AG08395 (cell line): ENCODE results near the gene SNN.

ENCODE experiments used
- DNase-seq: peaks from one replicate; pipeline ENCODE4 v3.0.0; 2012; ENCODE audit warnings: mixed read lengths, low spot score

SNN gene

GRCh38 chr16:11699234-11699894 is 31.1 kb downstream of the SNN start:
- no peak for DNase-seq

- DNase-seq = no peak
These were observed 32.2 kb downstream of the SNN start for GRCh38 chr16:11700264-11701029.

- no peak for DNase-seq
These were observed 37.2 kb downstream of the SNN start for GRCh38 chr16:11705311-11706025.

GRCh38 chr16:11706180-11706742 is 38.0 kb downstream of the SNN start:
- DNase-seq = no peak

GRCh38 chr16:11707679-11708197 is 39.5 kb downstream of the SNN start:
- no peak for DNase-seq

GRCh38 chr16:11708421-11708820 is 40.2 kb downstream of the SNN start:
- DNase-seq = no peak

GRCh38 chr16:11711662-11712061 is 43.4 kb downstream of the SNN start:
- DNase-seq = no peak

- DNase-seq = no peak
These were observed 43.9 kb downstream of the SNN start for GRCh38 chr16:11712122-11712521.

GRCh38 chr16:11715246-11715947 is 47.1 kb downstream of the SNN start:
- no peak for DNase-seq

- DNase-seq = no peak
These were observed 48.1 kb downstream of the SNN start for GRCh38 chr16:11716336-11716735.

GRCh38 chr16:11717811-11718210 is 49.6 kb downstream of the SNN start:
- no peak for DNase-seq

- DNase-seq = no peak
These were observed 50.9 kb downstream of the SNN start for GRCh38 chr16:11719171-11719570.

GRCh38 chr16:11719762-11720161 is 51.5 kb downstream of the SNN start:
- DNase-seq = no peak

- no peak for DNase-seq
These were observed 53.7 kb downstream of the SNN start for GRCh38 chr16:11721781-11722467.

- no peak for DNase-seq
These were observed 54.2 kb downstream of the SNN start for GRCh38 chr16:11722468-11722808.

GRCh38 chr16:11725457-11725856 is 57.2 kb downstream of the SNN start:
- no peak for DNase-seq

- DNase-seq = no peak
These were observed 57.8 kb downstream of the SNN start for GRCh38 chr16:11726008-11726407.

- no peak for DNase-seq
These were observed 59.7 kb downstream of the SNN start for GRCh38 chr16:11727796-11728543.
